ENCODE measurements around the gene LRRC75A.
"Not testable (repeated sequence)": the region's sequence is repeated elsewhere in the genome, so short reads cannot be mapped to it uniquely, and the experiment has no call there.

Gene LRRC75A, protein sequence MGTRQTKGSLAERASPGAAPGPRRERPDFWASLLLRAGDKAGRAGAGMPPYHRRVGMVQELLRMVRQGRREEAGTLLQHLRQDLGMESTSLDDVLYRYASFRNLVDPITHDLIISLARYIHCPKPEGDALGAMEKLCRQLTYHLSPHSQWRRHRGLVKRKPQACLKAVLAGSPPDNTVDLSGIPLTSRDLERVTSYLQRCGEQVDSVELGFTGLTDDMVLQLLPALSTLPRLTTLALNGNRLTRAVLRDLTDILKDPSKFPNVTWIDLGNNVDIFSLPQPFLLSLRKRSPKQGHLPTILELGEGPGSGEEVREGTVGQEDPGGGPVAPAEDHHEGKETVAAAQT

DNA sequence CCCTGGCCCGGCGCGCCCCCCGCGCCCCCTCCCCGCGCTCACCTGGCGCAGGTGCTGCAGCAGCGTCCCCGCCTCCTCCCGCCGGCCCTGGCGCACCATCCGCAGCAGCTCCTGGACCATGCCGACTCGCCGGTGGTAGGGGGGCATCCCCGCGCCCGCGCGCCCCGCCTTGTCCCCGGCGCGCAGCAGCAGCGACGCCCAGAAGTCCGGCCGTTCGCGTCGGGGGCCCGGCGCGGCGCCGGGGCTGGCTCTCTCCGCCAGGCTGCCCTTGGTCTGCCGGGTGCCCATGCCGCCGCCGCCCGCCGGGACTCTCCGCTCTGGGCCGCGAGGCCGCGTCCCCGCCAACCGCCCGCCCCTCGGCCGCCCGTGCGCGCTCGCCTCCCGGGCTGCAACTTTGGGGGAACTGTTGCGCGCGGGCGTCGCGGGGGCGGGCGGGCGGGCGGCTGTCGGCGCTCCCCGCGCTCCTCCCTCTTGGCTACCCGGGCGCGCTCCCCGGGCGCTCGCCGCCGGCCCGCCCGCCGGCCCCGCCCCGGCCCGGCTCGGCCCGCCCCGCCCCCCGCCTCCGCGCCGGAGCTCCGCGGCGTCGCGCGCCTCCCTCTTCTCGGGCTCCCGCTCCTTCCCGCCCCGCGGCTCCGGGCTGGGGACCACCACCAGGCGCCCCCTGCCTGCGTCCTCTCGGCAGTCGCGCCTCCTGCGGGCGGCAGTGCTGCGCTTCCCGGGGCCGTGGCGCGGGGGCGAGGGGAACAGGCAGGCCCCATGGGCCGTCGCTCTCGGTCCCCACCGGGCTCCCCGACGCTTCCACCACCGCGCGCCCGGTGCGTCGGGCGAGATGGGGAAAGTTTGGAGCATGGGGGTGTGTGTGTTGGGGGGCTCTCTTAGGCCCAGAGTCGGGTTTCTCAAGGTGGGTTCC, at the start of gene LRRC75A:
Gene LRRC75A, minus strand, starts transcription at position 491 of the 910 bp plus-strand sequence. Its CDS starts 203 bp downstream, at position 288.
- DNase-seq = peak in 3 of 4 experiments; percentile 9 to 43 (median 16)

DNA sequence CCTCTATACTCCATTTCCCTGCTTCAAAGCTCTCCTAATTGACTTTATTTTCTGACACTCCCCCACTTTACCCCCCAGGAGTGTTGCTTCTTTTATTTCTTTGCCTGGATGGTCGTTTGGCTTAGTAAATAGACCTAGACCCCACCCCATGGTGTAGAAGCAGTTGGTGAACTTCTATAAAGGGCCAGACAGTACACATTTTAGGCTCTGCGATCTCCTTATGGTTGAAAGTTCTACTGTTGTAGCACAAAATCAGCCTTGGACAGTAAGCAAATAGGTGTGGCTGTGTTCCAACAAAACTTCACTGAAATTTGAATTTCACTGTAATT, 45.1 kb upstream of the LRRC75A start:
- no peak for DNase-seq

DNA sequence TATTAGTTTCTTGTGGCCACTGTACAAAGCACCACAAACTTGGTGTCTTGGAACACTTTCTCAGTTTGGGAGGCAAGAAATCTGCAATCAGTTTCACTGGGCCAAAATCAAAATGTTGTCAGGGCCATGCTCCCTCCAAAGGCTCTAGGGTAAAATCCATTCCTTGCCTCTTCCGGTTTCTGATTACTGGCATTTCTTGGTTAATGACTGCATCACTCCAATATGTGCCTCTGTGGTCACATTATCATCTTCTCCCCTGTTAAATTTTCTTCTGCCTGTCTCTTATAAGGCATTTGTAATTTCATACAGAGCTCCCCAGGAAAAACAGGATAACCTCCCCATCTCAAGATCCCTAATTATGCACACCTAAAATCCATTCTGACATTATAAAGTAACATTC, 42.2 kb upstream of the LRRC75A start:
- DNase-seq = no peak

DNA sequence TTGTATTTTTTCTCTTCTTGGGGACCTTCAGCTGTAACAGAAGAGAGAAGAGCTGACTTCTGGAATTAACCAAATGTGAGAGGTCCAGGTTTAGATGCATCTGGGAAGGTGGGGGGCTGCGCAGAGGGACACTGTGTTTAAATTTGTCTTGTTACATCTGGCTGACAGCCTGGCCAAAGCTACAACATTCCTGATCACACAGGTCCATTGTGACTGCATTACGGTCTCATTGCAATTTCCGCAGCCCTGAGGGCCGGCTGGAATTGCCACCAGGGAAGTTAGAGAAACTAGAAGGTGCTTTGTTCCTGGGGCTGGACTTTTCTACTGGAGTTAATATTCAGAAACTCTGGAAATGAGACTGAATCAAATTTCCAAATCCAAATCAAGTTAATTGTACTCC, 37.9 kb upstream of the LRRC75A start:
- DNase-seq = no peak

DNA sequence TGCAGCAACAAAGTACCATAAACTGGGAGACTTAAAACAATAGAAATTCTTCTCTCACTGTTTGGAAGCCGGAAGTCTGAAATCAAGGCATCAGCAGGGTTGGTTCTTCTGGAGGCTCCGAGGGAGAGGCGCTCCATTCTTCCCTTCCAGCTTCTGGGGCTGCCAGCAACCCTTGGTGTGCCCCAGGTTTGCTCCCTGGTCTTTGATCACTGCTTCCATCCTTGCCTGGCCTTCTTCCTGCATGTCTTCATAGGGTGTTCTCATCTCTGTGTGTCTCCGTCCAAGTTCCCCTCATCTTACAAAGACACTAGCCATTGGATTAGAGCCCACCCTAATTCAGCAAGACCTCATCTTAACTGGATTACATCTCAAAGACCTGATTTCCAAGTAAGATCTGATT, 35.3 kb upstream of the LRRC75A start:
- no peak for DNase-seq

DNA sequence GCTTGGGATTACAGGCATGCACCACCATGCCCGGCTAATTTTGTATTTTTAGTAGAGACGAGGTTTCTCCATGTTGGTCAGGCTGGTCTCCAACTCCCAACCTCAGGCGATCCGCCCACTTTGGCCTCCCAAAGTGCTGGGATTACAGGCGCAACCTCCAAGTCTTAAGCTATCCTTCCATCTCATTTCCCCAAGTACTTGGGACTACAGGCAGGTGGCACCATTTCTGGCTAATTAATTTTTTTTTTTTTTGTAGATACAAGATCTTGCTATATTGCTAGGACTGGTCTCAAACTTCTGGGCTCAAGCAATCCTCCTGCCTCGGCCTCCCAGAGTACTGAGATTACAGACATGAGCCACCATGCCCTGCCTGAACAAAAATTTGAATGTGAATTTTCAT, 33.6 kb upstream of the LRRC75A start:
- not testable (repeated sequence) for DNase-seq

DNA sequence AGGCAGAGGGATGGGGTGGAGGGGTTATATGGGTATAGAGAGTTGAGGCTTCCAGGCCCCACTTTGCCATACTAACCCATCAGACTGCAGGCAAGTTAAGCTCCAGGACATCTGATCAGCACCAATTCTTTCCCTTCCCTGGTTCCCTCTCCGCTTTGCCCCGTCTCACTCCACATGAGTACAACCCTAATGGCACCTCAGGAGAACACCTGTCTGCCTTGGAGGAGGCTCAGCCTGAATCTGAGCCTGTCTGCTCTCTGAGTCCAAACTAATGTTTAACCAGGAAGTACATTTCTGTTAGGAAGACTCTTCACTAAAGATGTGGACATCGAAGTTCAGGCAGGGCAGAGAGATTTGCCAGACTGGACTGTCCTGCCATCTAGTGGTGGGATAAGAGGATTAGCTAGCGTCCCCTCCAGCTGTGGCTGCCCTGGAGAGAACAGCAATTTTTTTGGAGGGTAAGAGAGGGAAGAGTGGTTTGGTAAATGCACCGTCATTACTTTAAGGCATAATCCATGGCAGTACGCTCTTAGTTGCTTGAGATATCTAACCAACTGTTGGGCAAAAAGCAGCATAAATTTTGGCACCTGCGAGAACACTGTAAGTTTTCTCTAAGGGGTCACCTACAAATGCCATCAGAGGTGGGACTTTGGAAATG, 29.2 kb upstream of the LRRC75A start:
- DNase-seq = peak in 3 of 4 experiments; percentile 6 to 13 (median 12)

DNA sequence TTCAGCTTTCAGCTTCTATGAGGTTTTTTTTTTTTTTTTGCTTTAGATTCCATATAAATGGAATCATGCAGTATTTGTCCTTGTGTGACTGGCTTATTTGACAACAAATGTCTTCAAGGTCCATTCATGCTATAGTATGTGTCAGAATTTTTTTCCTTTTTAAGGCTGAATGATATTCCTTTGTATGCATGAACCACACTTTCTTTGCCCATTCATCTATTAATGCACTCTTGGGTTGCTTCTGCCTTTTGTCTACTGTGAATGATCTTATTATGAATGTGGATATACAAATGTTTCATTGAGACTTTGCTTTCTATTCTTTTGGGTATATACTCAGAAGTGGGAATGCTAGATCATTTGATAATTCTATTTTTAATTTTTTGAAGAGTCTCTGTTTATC, 27.0 kb upstream of the LRRC75A start:
- DNase-seq = no peak

DNA sequence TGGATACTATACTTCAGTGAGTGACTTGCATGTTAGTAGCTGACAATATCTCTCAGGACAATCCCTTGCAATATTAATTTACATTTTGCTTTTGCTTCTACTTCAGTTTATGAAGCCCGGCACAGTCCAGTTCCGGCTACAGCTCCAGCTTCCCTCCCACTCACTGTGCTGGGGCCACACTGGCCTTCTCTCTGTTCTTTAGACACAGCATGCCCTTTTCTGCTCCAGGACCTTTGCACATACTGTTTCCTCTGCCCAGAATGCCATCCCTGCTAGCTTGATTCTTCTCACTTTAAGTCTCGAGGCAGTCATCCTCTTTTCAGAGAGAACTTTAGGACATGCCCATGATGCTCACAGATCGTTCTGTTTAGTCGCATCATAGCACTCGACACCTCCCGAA, 25.5 kb upstream of the LRRC75A start:
- no peak for DNase-seq

DNA sequence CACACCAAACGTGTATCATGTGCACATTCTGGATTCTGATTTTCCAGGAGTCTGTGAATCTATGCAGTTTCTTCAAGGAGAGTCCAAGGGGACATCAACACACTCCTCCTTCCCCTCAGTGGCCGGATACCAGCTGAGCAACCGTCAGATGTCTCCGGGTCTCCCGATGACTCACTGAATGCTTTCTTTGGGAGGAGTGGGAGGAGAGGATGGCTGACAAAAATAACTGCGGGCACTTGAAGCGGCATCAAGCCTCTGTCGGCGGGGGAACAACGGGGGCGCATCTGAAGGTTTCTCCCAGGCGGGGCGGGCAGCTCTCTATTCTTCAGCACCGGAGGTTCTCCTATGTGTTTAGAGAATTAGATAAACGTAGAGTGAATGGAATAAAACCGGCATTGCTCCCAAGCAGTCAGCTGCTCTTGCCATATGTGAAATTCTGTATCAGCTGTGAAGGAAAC, 24.6 kb upstream of the LRRC75A start:
- no peak for DNase-seq

DNA sequence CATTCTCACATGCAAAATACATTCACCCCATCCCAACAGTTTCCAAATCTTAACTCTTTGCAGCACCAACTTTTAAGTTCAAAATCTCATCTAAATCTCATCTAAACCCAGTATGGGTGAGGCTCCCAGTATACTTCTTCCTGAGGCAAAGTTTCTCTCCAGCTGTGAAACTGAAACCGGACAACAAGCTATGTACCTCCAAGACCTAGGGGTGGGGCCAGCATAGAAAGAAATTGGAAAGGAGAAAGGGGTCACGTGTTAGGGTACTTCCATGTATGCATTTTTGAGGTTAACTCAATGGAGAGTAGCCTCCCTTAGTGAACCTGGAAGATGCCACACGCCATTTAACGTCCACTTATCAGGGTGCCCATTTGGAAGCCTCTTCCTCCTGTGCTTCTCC, 23.9 kb upstream of the LRRC75A start:
- DNase-seq = no peak

DNA sequence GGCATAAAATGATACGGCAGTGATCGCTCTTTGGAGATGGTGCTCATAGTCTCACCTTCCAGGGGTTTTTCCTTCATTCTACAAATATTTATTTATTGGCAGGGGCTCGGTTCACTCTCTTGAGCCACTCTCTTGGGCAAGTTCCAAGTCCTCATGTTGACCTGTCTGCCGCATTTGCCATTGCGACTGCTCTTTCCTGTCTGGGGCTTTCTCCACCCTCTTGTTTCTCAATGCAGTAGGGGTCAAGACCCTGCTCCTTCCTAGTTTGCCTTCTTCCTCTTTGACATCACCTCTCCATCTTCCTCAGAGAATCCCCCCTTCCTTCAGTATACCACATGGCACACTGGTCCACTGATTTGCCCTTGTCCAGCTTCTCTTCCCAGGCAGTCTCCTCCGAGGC, 21.9 kb upstream of the LRRC75A start:
- no peak for DNase-seq

DNA sequence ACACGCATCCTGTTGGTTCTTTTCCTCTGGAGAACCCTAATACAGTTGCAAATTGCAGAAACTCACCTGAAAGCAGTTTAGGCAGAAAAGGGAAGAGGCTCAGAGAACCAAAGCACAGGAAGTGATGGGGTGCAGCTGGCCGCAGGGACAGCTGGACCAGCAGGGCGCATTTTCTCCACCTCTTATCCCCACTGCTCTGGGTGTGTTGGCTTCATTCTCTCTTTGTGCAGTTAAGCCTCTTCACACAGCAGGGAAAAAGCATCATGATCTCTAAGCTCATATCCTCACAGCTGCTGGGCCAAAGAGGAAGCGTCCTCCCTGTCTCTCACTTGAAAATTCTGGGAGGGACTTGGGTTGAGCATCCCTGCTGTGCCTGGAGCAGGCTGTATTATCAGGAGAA, 20.0 kb upstream of the LRRC75A start:
- DNase-seq = no peak

DNA sequence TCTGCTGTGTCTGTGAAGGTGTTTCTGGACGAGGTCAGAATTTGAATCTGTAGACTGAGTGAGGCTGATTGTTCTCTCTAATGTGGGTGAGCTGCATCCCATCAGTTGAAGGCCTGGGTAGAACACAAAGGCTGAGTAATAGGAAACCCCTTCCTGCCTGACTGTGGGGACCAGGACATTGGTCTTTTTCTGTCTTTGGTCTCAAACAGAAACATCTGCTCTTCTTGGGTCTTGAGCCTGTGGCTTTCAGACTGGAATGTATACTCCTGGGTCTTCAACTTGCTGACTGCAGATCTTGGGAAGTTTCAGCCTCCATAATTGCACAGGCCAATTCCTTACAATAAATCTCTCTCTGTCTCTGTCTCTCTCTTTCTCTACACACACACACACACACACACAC, 19.6 kb upstream of the LRRC75A start:
- no peak for DNase-seq

DNA sequence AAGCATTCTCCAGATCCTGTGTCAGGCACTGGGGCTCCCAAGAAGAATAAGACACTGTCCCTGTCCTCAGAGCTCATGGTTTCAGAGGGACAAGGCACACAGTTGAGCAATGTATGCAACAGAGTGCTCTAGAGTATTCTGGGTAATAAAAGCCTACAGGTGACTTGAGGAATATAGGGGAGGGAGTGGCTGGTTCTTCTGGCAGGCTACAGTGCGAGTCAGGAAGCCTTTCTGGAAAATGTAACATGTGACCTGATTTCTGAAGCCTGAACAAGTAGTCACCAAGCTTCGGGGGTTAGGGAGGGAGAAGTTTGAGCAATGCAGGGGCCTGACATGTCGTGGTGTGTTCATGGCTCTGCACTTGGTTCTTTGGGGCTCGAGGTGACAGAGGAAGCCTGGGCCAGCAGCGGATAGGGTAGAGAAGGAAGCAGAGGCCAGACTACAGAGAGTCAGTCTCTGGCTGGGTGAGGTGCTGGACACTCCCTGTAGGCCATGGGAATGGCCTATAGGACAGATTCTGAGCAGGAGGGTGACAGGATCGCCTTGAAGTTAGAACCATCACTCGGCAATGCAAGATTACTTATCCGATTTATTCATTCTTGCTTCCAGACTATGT, 16.0 kb upstream of the LRRC75A start:
- no peak for DNase-seq

DNA sequence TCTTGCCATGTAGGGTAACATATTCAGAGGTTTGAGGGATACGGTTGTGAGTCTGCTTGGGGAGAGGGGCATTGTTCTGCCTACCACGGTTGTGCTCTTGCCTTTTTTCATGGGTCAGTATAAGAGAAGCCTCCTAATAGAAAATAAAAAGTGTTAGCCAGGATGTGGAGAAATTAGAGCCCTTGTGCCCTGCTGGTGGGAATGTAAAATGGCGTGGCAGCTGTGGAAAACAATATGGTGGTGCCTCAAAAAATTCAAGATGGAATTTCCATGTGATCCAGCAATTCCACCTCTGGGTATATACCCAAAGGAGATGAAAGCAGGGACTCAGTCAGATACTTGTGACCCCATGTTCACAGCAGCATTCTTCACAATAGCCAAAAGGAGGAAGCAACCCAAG, 14.2 kb upstream of the LRRC75A start:
- no peak for DNase-seq

DNA sequence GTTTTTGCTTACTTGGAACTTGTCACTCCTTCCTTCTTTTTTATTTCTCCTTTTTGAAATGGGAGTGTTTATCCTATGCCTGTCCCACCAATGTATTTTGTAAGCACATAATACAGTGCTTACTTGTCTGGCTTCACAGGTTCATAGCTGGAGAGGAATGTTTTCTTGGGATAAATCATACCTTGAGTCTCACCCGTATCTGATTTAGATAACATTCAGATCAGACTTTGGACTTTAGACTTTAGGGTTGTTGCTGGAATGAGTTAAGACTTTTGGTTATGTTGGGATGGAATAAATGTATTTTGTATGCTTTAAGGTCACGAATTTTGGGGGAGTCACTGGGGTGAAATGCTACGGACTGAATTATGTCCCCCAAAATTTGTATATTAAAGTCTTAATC, 13.0 kb upstream of the LRRC75A start:
- DNase-seq = no peak

DNA sequence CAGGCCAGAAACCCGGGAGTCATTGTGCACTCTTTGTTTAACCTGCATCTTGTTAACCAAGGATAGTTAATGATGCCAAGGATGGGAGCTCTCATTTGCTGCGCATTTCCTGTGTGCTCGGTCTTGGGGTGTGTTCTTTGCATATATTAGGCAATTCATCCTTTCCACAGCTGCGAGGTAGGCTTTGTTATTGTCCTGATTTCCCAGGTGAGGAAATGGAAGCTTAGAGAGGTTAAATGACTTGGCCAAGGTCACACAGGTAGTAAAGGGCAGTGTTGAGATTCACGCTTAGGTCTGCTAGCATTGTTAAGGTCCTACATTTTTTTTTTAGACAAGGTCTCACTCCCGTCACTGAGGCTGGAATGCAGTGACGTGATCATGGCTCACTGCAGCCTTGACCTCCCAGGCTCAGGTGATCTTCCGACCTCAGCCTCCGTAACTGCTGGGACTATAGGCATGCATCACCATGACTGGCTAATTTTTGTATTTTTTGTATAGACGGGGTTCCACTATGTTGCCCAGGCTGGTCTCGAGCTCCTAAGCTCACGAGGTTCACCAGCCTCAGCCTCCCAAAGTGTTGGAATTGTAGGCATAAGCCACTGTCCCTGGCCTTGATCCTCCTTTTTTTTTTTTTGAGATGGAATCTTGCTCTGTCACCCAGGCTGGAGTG, 5.0 kb upstream of the LRRC75A start:
- no peak for DNase-seq

DNA sequence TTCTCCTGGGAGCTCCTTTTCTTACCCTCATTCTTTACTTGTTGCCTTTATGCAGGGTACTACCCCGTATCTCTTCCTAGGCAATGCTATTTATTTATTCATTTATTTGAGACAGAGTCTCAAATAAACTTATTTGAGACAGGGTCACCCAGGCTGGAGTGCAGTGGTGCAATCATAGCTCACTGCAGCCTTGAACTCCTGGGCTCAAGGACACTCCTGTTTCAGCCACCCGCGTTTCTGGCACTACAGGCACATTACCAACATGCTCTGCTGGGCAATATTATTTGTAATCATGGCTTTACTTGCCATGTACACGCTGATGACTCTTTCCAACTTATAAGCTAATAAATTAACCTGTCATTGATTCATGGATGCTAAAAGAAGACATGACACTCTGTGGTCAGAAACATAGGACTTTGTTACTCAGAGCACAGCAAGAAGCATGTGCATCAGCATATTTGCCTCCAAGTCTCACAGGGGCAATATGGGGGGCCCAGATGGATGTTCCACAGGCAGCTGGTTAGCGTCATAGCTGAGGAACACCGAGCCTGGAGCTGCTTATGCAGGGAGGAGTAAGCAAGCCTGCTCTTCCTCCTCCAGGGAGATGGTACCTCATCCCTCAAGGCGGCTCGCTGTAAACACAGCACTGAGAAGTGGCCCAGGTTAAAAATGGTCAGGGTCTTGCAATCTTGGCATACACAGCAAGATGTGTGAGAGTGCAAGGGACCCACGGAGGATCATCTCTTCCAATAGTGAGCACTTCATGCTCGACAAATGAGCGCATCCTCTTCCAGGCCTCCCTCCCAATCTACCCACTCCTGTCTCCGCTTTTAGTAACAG, 4.2 kb upstream of the LRRC75A start:
- DNase-seq = no peak

DNA sequence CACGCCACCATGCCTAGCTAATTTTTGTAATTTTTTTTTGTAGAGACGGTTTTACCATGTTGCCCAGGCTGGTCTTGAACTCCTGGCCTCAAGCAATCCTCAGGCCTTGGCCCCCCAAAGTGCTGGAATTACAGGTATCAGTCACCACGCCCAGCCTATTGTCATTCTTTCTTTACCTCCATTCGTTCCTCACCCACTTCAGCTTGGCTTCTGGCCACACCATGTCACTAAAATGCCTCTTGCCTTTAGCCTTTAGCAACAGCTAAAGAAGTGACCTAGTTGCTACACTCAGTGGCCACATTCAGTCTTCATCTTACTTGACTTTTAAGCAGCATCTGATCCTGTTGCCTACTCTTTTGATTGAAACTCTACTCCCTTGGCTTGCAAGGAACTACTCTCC, 3.6 kb upstream of the LRRC75A start:
- no peak for DNase-seq

DNA sequence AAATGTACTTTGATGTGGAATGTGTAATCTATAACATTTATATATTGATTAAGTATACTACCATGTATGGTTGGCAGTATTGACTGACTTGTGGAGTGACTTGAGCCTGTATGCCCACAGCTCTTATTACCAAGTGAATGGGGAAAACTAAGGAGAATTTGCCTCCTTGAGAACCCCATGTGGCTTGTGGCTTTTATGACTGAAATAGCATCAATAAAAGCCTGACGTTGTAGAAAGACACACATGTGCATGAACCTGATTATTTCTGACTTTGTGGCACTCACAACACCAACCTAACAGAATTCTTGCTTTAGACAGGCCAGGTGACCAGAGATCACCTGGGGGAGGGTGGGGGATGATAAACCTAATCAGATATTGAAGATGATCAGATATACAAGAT, 2.1 kb upstream of the LRRC75A start:
- DNase-seq = no peak
